Activated CD4-positive, alpha-beta T cell treated with anti-CD3 and anti-CD28 coated beads, Interleukin-10, Interleukin-2, amounts not matched to agents 100 ng/mL and 50 ng/mL, durations not matched to agents 16 hours and 8 hours (primary cell): ENCODE results near the gene PDZRN4.
A peak's percentile ranks its signal among the peaks of the same experiment; 100 is the strongest.

Experiments used
- DNase-seq: peaks from one replicate; pipeline ENCODE4 v3.0.0-alpha.2; 2020

PDZRN4 gene

DNA sequence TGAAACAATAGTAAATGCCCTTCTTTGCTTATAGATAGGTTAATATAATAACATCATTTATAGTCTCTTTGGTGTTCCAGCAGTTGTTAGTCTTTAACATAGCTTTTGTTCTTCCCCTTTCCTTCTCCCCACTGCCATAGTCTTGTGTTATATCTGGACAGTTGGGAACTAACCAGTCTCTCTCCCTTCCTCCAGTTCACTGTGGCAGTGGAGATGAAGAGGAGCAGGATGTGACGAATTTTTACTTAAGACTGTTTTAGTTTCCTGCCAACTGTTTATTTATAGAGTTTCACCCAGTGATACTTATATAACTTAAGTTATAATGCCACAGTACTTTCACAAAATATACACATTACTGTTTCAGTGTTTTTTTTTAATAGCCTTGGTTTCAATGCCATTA lies 277.4 kb downstream of the PDZRN4 start:
- DNase-seq = no peak

DNA sequence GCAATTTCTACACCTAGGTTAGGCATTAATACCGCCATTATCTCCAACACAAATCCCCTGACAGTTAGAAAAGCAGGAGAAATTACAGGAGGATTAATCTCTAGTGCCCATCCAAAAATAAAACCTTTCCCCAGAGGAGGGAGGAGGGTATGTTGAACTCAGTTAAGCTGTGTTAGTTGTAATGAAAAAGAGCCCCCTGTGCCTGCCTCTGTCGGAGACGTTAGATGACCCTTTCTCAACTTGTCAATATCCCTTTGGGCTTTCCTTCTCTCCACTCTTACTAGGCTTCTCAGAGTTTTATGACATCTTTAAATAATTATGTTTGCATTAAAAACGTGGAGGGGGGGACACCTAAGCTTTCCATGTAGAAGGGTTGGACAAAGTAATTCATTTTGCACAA lies 278.2 kb downstream of the PDZRN4 start:
- no peak for DNase-seq

DNA sequence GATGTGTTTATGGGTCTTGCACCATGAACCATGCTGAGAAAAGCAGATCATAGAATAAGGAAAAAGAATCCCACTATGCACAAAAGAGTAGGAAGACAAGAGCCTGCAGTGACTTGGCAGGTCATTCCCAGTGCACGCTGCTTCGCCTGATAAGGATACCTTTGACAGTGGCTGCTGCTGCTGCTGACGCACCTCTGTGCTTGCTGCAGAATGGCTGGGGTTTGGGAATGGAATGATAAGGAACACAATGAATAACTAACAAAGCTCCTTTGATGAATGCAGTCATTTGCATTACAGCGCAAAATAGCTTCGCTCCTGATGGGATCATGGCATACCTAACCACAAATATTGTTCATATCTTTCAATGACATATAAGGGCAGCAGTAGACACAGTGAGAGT lies 278.7 kb downstream of the PDZRN4 start:
- DNase-seq = no peak

- DNase-seq = no peak
These were observed 279.6 kb downstream of the PDZRN4 start for GRCh38 chr12:41467591-41468325.

DNA sequence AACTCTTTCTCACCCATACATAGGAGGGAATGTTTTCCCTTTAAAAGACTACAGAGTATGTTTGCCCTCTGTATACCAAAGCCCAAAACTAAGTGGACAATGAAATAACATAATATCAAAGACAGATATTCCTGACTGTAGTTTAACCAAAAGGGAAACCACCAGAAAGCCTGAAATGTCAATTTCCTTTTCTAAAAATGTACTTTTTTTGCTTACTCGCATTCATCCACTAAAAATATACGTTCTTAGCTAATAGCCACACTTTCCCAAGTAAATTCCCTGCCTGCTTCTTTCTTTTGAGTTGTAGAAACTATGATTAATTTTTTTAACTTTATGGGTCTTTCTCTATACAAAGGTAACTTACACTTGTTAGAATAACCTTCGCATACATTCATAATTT lies 280.2 kb downstream of the PDZRN4 start:
- DNase-seq = no peak

- no peak for DNase-seq
These were observed 280.6 kb downstream of the PDZRN4 start for GRCh38 chr12:41468756-41469155.

DNA sequence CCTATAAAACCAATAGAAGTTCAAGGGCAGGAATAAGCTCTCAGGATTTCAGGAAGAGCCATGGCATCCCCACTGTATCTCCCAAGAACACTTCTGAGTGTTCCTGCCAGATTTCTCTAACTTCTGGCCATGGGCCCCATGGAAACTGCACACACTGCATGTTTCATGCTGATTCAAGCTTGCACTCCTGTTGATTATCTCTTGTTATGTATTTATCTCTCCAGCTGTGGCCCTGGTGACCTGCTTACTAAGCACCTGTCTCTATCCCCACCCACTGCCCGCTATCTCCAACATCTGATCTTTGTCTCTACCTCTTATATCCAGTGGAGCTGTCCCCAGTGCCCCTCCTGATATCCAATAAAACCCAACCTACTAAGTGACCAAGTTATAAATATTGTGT lies 285.3 kb downstream of the PDZRN4 start:
- DNase-seq = no peak

DNA sequence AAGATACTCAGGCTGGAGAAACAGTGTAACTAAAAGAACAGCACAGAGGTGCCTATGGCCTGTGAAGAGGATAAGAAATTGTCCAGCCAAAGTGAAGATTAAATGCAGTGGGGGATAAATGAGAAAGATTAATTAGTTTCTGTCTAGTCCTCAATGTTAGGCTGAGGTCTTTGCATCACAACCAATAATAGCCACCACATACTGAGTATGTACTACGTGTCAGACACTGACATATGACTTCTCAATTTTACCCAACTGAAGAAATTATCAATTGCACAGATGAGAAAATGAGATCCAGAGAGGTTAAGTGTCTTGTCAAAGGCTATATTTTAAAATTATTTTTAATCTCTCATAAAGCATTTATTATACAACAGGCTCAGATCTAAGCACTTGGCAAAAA lies 285.9 kb downstream of the PDZRN4 start:
- DNase-seq = no peak

DNA sequence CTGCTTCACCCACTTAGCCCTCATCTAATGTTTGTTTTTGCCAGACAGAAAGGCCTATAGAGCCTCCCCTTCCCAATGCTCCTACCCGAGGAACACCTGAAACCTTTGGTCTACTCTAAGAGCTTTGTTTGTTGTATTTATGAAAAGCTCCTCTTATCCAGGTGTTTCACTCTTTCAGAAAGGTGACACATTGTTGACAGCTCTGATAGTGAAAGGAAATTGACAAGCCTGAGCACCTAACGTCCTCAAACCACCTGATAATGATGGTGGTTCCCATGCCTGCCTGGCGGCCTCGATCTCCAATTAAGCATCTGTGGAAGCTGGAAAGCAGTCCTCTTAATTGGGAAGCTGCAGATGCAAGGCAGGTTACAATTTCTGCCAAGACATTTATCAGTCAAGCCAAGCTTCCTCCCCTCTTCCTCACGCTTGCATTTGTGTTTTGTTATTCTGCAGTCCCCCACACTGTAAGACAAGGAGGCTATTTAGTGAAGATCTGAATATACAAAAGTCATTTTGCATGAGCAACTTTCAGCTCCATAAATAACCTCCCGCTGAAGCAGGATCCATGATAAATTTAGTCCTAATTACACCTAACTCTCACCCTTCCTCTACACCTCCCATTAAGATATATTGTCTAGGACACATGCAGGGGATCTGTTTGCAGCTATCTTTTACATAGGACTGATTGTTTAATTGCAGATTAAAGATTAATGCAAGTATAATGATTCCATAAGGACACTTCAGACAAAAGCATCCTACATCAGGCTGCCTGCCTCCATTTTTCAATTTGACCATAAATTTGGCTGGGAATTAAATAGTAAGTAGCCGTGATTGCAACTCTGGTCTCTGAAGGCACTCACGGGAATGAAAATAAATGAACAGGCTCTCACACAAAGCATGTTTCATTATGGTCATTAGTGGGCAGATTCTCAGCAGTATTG lies 288.6 kb downstream of the PDZRN4 start:
- no peak for DNase-seq

DNA sequence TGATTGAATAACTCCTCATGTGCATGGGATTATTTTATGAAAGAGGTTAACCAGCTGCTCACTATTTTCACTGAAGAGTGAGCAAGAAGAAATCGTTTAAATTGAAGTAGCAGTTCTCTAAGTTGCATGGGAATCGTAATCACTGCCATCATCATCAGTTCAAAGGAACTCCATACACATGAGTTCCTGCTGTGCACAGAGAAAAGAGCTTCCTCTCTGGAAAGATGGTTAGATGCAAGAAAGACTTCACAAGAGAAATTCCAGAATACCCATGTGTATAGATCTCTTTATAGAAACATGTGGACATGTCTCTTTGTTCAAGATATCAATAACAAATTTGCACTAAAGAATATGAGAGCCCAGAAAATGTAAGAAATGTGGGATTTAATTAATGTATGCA lies 291.3 kb downstream of the PDZRN4 start:
- no peak for DNase-seq

DNA sequence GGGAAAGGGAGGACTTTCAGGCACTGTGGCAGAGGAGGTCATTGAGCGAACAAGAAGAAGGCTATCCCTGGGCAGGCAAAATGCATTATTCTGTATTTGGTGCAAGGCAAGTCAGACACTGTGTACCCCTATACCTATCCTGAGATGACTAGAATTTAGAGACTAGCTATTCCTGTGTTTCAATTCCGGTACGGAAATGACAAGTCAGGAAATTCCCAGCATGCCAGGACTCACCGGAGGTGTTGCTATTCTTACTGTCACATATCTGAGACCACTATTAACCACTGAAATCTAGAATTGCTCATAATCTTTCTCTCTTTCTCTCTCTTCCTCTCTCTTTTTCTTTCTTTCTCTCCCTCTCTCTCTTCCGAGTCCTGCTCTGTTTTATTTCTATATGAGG lies 297.1 kb downstream of the PDZRN4 start:
- peak; percentile 2 for DNase-seq

DNA sequence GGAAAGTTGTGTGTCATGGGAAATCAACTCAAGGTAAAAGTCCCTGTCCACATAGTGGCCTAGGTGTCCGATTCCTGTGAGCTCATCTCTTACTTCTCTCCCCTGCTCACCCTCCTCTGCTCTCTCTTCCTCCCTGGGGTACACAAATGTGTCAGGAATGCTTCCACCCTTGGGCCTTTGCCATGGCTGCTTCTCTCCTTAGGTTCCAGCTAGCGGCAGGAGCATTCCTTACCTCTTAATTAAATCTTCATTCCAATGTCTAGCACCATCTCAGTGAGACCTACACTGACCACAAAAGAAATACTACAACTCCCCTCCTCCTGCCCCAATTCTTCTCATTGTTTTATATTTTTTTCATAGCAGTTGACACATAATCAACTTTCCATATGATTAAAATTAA lies 298.6 kb downstream of the PDZRN4 start:
- DNase-seq = no peak

DNA sequence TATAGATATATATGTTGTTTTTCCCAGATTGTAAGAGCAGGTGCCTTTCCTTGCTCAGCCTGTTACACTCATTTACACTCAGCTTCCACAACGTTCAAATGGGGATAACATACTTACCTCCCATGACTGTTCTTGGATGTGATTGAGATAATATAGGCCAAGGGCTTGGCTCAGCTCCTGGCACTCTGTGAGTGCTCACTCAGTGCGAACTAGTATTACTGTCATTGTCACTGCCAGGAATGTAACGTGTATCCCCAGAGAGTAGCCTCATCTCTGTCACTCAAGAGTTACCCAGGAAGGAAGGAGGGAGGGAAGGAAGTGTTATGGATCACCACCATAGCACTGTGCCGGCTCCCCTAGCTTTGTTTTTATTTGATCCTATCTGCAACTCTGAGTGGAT lies 307.9 kb downstream of the PDZRN4 start:
- no peak for DNase-seq

- no peak for DNase-seq
These were observed 309.3 kb downstream of the PDZRN4 start for GRCh38 chr12:41497409-41497808.

DNA sequence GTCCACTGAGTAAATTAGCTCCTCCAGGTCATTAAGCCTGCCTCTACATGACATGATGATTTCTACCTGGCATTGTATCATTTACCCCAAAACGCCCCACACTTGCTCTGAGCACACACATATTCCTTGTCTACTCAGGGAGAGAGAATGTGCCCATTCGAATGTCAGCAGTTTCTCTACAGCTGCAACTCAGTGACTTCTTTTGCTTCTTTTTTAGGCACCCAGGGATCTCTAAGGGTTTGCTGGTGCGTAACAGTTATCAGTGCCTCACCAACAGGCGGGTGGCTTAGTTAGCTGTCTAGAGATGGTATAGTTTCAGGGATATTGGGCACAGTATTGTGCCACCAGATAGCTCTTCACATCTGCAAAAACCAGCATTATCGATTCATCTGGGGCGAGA lies 316.9 kb downstream of the PDZRN4 start:
- DNase-seq = no peak

DNA sequence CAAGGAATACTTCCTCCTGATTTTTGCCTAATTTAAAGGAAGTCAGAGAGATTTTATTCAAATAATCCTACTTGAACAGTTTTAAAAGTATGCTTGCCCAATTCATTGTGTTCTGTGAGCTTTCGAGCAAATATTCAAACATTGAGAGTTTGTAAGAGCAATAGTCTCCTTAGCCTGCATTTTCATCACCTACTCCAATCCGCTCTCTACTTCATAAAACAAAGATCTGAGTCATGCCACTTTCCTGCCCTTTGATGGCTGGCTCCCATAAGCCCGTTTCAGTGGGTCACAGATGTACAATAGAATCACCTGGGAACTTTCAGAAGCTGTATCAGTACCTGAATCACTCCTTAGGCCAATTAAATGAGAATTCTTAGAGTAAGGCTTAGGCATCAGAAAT lies 319.2 kb downstream of the PDZRN4 start:
- no peak for DNase-seq

DNA sequence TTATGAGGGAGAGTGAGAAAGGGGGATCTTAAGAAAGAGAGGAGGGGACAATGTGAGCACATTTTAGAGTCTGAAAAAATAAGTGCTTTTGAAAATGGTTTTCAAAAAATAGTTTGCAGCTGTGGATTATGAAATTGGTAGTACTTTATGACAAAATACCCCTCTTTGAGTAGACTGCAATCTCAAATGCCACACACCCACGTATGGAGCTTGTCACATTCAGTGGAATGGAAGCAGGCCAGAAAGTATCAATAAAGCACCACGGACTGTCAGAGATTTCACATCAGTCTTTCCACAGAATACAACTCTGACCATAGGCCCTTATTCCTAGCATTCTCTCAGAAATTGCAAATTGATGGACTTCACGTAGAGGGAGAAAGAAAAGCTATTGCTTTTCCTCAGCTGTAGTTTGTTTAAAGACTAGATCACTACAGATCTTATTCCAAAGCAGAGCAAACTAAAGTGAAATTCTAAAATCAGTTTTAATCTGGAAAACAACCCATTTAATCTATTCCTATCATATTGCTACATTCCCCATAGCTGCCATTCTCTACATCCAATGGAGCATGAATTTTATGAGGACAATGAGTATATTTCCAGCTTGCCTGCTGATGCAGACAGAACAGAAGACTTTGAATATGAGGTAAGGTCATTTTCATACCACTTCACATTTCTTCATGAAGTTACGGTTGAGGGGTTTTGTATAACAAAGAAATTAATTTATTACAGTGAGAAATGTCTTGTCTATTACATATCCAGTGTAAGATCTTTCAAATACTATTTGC lies 321.3 kb downstream of the PDZRN4 start:
- DNase-seq = no peak

DNA sequence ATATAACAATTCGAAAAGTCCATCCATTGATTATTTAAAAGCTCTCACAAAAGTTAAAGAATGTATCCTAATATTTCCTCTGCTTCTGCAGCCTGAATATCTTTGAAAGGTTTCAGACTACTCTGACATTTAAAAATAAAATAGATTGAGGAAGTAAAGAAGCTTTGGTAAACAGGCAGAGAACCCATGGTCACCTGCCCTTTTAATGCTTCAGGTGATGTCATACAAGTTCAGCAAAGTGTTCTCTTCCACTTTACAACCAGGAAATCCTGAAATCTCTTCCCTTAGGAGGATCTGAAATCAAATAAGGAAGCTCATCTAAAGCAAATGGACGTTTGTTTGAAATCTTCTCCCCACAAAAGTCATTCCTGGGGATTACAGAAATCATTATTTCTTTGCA lies 322.4 kb downstream of the PDZRN4 start:
- no peak for DNase-seq

GRCh38 chr12:41511247-41511646 lies 323.1 kb downstream of the PDZRN4 start:
- DNase-seq = no peak

DNA sequence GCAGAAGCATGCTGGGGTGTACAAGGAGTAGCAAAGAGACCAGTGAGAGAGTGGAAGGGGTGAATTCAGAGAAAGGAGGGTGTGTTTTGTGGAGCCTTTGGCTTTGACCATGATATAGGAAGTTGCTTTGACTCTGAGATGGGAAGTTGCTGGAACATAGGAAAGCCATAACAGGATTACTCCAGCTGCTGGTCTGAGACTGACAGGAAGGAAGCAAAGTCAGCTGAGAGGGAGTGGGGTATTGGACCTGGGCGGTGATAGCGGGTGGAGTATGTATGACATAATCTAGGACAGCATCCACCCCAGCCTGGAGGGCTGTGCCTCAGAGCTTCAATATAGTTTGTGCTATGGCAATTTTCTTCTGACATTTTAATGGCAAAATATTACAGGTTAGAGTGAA lies 324.4 kb downstream of the PDZRN4 start:
- no peak for DNase-seq

- DNase-seq = no peak
These were observed 326.1 kb downstream of the PDZRN4 start for GRCh38 chr12:41514021-41514777.

GRCh38 chr12:41514907-41515306 lies 326.8 kb downstream of the PDZRN4 start:
- peak; percentile 4 for DNase-seq

DNA sequence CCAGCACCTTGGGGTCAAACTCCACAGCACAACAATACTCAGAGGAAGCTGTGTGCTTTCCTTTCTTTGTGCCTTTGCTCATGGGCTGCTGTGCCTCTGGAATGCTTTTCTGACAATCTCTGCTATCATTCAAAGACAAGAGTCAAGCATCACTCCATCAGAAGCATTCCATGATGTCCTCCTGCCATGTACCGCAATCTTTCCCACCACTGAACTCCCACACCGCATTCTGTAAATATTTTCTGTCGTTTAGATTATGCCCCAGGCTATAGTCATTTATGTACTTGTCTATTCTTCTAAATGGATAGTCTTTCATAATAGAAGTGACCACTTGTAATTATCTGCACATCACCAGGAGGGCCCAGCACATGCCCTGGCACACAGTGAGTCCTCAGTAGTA lies 327.8 kb downstream of the PDZRN4 start:
- no peak for DNase-seq
